ENCODE results near the gene DNMBP. TPM values are rescaled to one million over a fixed set of nuclear protein-coding genes. Genes with fewer than 3 reads are reported as not detected.
A peak's percentile ranks its signal among the peaks of the same experiment; 100 is the strongest.
"Not testable (repeated sequence)": the region's sequence is repeated elsewhere in the genome, so short reads cannot be mapped to it uniquely, and the experiment has no call there.

Gene DNMBP
- total RNA-seq, 1 experiment from 2014 or later = 8.5 TPM

DNA sequence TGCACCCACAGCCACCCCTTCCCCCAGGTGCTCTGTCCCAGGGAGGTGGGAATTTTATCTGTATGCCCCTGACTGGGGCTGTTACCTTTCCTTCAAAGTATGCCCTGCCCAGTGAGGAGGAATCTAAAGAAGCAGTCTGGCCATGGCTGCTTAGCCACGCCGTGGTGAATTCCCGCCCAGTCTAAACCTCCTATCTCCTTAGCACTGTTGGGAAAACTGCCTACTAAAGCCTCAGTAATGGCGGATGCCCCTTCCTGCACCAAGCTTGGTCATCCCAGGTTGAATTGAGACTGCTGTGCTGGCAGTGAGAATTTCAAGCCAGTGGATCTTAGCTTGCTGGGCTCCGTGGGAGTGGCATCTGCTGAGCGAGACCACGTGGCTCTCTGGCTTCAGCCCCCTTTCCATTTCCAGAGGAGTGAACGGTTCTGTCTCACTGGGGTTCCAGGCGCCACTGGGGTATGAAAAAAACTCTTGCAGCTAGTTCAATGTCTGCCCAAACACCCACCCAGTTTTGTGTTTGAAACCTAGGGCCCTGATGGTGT is 140.1 kb downstream of the DNMBP start:
- DNase-seq = no peak
- Histone ChIP-seq H3K36me3 (replicated peaks; ENCODE audit: control insufficient read depth, insufficient read depth, low read length) (no peaks in the 10 kb centered on the region), H3K27me3 (ENCODE audit: control insufficient read depth, insufficient read depth, low read length) (no peaks in the 10 kb centered on the region), H3K4me3 (ENCODE audit: insufficient read depth, low read depth, low read length) (no peak overlapping the region)

DNA sequence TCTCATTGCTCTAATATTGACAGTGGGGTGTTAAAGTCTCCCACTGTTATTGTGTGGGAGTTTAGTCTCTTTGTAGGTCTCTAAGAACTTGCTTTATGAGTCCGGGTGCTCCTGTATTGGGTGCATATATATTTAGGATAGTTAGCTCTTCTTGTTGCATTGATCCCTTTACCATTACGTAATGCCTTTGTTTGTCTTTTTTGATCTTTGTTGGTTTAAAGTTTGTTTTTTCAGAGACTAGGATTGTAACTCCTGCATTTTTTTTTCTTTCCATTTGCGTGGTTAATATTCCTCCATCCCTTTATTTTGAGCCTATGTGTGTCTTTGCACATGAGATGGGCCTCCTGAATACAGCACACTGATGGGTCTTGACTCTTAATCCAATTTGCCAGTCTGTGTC is 142.5 kb downstream of the DNMBP start:
- not testable (repeated sequence) for H3K4me3 ChIP-seq (ENCODE audit: insufficient read depth, low read depth, low read length); H3K36me3 ChIP-seq (replicated peaks; ENCODE audit: control insufficient read depth, insufficient read depth, low read length); DNase-seq; H3K27me3 ChIP-seq (ENCODE audit: control insufficient read depth, insufficient read depth, low read length)

DNA sequence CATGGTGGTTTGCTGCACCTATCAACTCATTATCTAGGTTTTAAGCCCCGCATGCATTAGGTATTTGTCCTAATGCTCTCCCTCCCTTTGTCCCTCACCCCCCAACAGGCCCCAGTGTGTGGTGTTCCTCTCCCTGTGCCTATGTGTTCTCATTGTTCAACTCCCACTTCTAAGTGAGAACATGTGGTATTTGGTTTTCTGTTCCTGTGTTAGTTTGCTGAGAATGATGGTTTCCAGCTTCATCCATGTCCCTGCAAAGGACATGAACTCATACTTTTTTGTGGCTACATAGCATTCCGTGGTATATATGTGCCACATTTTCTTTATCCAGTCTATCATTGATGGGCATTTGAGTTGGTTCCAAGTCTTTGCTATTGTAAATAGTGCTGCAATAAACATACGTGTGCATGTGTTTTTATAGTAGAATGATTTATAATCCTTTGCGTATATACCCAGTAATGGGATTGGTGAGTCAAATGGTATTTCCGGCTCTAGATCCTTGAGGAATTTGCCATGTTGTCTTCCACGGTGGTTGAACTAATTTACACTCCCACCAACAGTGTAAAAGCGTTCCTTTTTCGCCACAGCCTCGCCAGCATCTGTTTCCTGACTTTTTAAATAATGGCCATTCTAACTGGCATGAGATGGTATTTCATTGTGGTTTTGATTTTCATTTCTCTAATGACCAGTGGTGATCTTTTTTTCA is 146.1 kb downstream of the DNMBP start:
- not testable (repeated sequence) for H3K36me3 ChIP-seq (replicated peaks; ENCODE audit: control insufficient read depth, insufficient read depth, low read length); DNase-seq; H3K4me3 ChIP-seq (ENCODE audit: insufficient read depth, low read depth, low read length); H3K27me3 ChIP-seq (ENCODE audit: control insufficient read depth, insufficient read depth, low read length)

DNA sequence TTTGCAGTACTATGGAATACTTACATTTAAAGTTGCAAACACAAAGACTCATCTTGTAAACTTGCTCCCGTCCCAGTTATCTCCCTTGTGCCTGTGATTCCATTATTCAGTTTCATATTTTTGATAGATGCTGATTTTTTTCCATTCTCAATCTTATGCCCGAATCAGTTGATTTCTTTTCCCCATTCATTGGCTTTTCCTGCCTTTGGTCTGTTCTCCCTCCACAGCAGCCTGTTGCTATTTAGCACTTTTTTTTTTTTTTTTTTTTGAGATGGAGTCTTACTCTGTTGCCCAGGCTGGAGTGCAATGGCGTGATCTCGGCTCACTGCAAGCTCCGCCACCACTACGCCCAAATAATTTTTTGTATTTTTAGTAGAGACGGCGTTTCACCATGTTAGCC is 149.3 kb downstream of the DNMBP start:
- DNase-seq = no peak
- H3K36me3 ChIP-seq (replicated peaks; ENCODE audit: control insufficient read depth, insufficient read depth, low read length) = no peaks in the 10 kb centered on the region
- no peaks in the 10 kb centered on the region for H3K27me3 ChIP-seq (ENCODE audit: control insufficient read depth, insufficient read depth, low read length)
- no peak overlapping the region for H3K4me3 ChIP-seq (ENCODE audit: insufficient read depth, low read depth, low read length)

DNA sequence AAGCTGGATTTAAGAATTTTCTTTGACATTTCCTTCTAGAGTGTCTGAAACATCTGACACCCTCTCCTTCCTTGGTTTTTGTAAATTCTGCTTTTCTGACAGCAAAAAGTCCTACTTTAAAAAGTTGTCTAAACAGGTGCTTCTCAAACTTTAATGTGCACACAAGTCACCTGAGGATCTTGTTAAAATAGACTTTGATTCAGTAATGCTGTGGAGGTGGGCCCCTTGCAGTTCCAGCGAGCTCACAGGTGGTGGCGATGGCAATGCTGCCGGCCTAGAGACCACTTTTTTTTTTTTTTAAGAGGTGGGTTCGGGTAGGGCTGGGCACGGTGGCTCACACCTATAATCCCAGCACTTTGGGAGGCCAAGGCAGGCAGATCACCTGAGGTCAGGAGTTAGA is 150.2 kb downstream of the DNMBP start:
- no peaks in the 10 kb centered on the region for H3K36me3 ChIP-seq (replicated peaks; ENCODE audit: control insufficient read depth, insufficient read depth, low read length)
- H3K27me3 ChIP-seq (ENCODE audit: control insufficient read depth, insufficient read depth, low read length) = no peaks in the 10 kb centered on the region
- no peak for DNase-seq
- H3K4me3 ChIP-seq (ENCODE audit: insufficient read depth, low read depth, low read length) = no peak overlapping the region

DNA sequence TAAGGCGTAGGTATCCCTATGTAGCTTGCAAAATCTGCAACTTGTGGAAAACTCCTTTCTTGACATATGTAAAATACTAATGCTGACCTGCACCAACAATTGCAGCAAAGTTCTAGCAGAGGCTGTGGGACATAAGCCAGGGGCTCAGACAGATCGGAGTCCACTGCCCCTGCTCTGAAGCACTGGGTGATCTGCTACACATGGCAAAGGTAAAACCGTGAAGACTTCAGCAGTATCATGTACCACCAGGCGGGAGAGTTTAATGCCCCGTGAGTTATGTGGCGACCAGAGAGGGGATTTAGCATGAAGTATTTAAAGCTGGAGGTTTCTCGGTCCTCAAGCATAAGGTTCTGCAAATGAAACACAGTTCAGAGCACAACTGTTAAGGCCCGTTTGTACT is 150.9 kb downstream of the DNMBP start:
- Histone ChIP-seq H3K4me3 (ENCODE audit: insufficient read depth, low read depth, low read length) (no peak overlapping the region), H3K36me3 (replicated peaks; ENCODE audit: control insufficient read depth, insufficient read depth, low read length) (no peaks in the 10 kb centered on the region), H3K27me3 (ENCODE audit: control insufficient read depth, insufficient read depth, low read length) (no peaks in the 10 kb centered on the region)
- no peak for DNase-seq

DNA sequence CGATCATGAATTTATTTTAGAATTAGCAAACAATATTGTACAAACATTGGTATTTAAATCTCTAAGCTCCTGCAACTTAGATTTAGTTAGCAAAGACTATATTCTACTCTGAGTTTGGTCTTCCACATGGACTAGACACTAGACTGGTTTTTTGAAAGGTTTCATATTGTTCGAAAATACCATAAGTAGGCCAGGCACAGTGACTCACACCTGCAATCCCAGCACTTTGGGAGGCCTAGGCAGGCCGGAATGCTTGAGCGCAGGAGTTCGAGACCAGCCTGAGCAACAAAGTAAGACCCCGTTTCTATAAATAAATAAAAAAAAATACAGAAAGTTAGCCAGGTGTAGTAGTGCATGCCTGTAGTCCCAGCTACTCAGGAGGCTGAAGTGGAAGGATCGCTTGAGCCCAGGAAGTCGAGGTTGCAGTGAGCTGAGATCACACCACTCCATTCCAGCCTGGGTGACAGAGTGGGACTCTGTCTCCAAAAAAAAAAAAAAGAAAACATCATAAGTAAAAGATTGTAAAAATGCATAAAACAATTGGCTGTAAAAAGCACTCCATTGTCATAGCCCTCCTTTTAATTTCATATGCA is 154.2 kb downstream of the DNMBP start:
- Histone ChIP-seq H3K27me3 (ENCODE audit: control insufficient read depth, insufficient read depth, low read length) (no peaks in the 10 kb centered on the region), H3K36me3 (replicated peaks; ENCODE audit: control insufficient read depth, insufficient read depth, low read length) (no peaks in the 10 kb centered on the region), H3K4me3 (ENCODE audit: insufficient read depth, low read depth, low read length) (no peak overlapping the region)
- no peak for DNase-seq

DNA sequence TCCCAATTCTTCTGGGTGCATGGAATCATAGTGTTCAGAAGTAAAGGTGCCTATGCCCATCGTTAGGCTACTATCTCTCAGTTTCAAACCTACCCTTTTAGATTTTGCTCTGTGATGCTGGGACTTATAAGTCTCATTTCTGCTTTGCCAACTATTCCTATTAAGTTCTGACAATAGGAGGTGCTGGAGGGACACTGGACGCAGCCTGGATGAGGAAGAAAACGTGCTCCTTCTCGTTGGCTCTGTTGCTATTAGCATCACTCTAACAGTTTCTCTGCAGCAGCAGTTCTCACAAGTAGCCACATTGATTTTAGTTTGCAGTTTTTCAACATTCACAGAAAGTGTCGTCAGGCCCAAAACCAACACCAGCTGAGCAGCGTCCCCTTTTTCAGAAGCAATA is 154.9 kb downstream of the DNMBP start:
- no peak overlapping the region for H3K4me3 ChIP-seq (ENCODE audit: insufficient read depth, low read depth, low read length)
- no peak for DNase-seq
- H3K27me3 ChIP-seq (ENCODE audit: control insufficient read depth, insufficient read depth, low read length) = no peaks in the 10 kb centered on the region
- H3K36me3 ChIP-seq (replicated peaks; ENCODE audit: control insufficient read depth, insufficient read depth, low read length) = no peaks in the 10 kb centered on the region

DNA sequence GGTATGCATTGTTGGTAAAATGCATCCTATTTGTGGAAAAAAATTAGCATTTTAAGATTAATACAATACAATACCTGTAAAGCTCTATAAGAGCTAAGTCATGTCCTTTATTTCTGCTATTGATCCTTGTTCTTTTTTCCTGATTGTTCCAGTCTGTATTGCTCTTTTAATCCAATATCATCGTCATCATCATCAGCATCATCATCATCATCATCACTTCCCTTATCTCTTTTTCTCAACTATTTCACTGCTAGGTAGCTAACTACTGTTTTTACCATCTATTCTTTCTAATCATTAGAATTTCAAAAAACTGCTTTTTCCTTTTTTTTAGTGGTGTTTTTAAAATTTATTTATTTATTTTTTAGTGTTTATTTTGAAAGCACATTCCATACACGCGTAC is 156.1 kb downstream of the DNMBP start:
- no peaks in the 10 kb centered on the region for H3K36me3 ChIP-seq (replicated peaks; ENCODE audit: control insufficient read depth, insufficient read depth, low read length)
- no peak overlapping the region for H3K4me3 ChIP-seq (ENCODE audit: insufficient read depth, low read depth, low read length)
- no peak for DNase-seq
- no peaks in the 10 kb centered on the region for H3K27me3 ChIP-seq (ENCODE audit: control insufficient read depth, insufficient read depth, low read length)

DNA sequence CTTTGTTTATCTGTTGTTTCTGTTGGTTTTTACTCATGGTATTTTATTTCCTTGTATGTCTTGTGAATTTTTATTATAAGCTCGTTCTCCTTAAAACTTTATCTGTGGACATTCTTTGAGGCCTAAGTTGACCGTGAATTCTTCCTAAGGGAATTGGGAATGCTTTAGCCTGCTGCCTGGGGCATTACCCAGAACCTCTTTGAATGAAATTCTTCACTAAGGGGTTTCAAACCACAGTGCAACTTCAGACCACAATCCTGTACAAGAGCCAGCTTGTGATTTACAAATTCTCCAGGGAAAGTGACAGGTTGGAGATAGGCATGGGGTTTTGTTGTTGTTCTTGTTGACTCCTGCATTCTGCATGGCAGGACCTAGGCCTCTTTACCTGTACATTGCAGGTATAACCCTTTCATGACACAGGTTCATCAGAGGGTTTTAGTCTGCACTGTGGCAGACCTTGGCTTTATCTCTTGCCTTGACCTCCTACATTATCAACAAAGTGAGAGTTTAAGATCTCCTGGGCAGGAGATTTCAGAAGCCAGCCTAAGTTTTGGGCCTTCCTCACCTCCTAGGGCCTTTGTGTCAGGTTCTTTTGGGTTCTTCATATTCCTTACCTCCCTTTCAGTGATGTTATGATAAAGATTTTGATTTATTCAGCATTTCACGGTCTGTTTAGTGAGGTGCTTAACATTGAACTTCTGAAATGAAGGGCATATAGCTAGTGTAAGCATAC is 157.1 kb downstream of the DNMBP start:
- Histone ChIP-seq H3K36me3 (replicated peaks; ENCODE audit: control insufficient read depth, insufficient read depth, low read length) (no peaks in the 10 kb centered on the region), H3K4me3 (ENCODE audit: insufficient read depth, low read depth, low read length) (no peak overlapping the region), H3K27me3 (ENCODE audit: control insufficient read depth, insufficient read depth, low read length) (no peaks in the 10 kb centered on the region)
- no peak for DNase-seq

DNA sequence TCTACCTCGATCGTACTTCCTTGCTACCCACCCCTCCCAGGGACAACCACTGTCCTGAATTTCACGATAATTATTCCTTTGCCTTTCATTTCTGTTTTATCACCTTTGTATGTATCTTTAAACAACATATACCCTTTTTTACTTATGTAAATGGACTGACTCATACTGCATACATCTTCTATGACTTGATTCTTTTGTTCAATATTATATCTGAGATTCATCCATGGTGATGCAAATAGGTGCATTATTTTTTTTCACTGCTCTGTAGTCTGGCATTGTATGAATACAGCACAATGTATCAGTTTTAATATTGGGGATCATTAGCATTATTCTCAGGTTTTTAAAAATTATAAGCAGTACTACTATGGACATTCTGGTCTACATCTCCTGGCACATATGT is 157.9 kb downstream of the DNMBP start:
- no peak overlapping the region for H3K4me3 ChIP-seq (ENCODE audit: insufficient read depth, low read depth, low read length)
- H3K36me3 ChIP-seq (replicated peaks; ENCODE audit: control insufficient read depth, insufficient read depth, low read length) = no peaks in the 10 kb centered on the region
- no peaks in the 10 kb centered on the region for H3K27me3 ChIP-seq (ENCODE audit: control insufficient read depth, insufficient read depth, low read length)
- DNase-seq = no peak

DNA sequence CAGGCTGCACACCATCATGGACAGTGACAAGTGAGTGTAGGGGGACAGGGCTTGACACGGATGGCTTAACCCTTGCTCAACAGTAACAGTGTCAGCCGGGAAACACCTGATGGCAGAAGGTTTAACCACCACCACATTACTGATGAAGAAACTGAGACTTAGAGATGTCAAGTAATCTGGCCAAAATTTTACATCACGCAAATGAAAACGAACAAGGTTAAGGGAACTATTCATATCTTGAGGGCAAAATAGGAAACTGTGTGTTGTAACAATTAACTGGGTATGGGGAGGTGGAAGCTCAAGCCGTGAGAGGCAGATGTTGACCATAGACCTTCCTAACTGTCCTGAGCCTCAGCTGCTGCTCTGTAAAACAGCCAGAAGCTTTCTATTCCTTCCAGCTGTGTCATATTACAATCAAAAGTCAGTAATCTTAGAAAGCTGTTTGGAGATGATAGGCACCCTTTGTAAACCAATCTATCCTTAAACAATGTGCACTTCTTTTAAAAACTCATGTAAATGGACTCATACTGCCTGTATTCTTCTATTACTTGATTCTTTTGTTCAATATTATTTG is 158.9 kb downstream of the DNMBP start:
- Histone ChIP-seq H3K36me3 (replicated peaks; ENCODE audit: control insufficient read depth, insufficient read depth, low read length) (no peaks in the 10 kb centered on the region), H3K27me3 (ENCODE audit: control insufficient read depth, insufficient read depth, low read length) (no peaks in the 10 kb centered on the region), H3K4me3 (ENCODE audit: insufficient read depth, low read depth, low read length) (no peak overlapping the region)
- DNase-seq = no peak

DNA sequence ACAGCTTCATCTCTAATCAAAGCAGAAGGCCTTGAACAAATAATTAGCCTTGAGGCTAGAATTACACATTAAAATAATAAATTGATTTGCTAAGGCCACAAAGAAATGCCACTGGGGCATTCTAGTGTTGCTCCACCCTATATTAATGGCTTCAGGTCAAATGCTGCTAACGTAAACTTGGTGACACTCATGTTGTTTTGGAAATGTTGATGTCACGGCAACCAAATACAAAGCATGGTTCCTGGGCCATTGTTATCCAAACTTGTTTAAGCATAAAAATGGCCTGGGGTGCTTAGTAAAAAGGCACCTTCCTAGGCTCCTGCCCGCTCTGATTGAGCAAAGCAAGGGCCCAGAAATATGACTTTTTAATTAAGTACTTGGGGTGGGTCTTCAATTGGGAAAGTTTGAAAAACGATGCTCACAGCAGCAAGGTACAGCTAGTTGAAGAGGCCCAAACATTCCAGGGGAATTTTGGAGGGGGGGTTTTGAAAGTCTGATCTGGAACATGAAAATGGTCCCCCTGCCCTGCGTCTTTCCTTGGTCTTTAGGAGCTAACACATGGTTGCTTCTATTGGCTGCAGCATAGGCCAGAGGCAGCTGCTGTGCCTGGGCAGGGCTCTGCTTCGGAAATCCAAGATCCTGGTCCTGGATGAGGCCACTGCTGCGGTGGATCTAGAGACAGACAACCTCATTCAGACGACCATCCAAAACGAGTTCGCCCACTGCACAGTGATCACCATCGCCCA is 159.6 kb downstream of the DNMBP start:
- Histone ChIP-seq H3K36me3 (replicated peaks; ENCODE audit: control insufficient read depth, insufficient read depth, low read length) (no peaks in the 10 kb centered on the region), H3K4me3 (ENCODE audit: insufficient read depth, low read depth, low read length) (no peak overlapping the region), H3K27me3 (ENCODE audit: control insufficient read depth, insufficient read depth, low read length) (no peaks in the 10 kb centered on the region)
- DNase-seq = peak; percentile 30

DNA sequence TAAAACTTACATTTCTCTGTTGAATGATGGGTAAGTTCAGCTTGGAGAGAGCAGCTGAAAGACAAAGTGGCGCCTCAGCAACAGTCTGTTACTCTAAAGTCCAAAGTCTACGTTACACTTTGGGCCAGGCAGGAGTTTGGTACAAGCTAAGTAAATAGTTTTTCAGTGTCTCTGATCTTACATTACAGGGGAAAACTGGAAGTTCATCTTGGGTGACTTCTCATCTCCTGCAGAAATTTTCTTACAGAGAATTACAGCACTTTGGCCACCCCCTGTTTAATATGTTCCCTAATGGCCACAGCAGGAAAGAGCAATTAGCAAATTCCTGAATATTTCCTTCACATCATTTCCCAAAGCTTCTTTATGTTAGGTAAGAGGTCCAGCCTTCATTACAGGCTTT is 160.2 kb downstream of the DNMBP start:
- Histone ChIP-seq H3K27me3 (ENCODE audit: control insufficient read depth, insufficient read depth, low read length) (no peaks in the 10 kb centered on the region), H3K4me3 (ENCODE audit: insufficient read depth, low read depth, low read length) (no peak overlapping the region), H3K36me3 (replicated peaks; ENCODE audit: control insufficient read depth, insufficient read depth, low read length) (no peaks in the 10 kb centered on the region)
- no peak for DNase-seq
